Kasumi-1 (cell line): Measurements from ENCODE around the gene FAM20C.
"Not testable (repeated sequence)": the region's sequence is repeated elsewhere in the genome, so short reads cannot be mapped to it uniquely, and the experiment has no call there.

Experiments used
- DNase-seq, 2 experiments: peaks; one replicate each; lab custom pipeline; 2025; lab: John Stamatoyannopoulos, UW

FAM20C gene

GRCh38 chr7:242826-243579, 50.6 kb downstream of the FAM20C start:
- DNase-seq = not testable (repeated sequence)

DNA sequence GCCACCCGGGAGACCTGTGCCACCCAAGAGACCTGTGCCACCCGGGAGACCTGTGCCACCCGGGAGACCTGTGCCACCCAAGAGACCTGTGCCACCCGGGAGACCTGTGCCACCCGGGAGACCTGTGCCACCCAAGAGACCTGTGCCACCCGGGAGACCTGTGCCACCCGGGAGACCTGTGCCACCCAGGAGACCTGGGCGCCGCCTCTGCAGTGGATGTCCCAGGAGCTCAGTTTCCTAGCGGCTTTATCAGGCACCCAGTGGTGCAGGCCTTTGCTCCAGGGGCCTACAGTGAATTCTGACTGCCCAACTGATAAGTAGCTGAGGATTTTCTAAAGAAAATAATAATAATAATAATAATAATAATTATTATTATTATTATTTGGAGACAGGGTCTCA, 51.2 kb downstream of the FAM20C start:
- not testable (repeated sequence) for DNase-seq

DNA sequence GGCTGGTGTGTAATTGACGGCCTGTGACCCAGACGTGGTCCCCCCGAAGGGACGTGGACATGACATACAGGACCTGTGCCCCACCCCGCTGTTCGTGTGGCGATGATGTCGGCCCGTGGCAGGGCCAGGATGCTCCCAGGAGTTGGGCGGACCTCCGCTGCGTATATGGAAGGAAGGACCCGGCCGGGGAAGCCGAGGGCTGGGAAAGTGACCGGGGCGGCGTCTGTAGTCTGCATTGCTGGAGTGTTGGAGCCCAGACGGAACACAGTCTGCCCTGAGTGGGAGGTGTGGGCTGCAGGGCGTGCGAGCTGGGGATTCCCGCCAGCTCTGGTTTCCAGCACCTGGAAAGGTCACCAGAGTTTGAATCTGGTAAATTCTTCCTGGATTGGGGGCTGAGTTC, 52.6 kb downstream of the FAM20C start:
- no peak for DNase-seq

DNA sequence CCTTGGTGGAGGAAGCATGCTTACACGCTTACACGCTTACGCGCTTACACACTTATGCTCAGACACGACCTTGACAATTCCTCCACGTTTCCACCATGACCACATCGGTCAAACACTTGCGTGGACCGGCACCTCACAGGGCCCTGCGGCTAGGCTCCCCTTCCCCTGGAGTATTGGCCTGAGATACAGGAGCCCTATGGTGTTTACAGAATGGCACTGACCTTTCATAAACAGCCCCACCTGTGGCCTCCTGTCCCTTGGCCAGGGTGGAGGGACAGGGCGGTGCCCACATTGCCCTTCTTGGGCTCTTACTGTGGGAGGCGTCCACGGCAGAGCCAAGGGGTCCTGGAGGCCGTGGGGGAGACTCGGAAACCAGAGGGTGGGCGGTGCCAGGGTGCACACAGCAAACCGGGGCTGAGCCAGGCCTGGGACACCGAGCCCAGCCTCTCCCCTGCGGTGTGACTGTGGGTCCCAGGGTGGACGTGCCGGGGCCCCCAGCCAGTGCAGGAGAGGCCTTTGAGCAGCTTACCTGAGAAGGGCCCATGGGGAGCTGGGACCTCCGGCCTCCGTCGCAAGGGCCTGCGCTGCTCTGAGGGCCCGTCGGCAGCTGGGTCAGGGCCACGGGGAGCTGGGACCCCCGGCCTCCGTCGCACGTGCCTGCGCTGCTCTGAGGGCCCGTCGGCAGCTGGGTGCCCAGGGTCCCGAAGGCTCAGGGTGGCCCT, 53.4 kb downstream of the FAM20C start:
- DNase-seq = no peak

DNA sequence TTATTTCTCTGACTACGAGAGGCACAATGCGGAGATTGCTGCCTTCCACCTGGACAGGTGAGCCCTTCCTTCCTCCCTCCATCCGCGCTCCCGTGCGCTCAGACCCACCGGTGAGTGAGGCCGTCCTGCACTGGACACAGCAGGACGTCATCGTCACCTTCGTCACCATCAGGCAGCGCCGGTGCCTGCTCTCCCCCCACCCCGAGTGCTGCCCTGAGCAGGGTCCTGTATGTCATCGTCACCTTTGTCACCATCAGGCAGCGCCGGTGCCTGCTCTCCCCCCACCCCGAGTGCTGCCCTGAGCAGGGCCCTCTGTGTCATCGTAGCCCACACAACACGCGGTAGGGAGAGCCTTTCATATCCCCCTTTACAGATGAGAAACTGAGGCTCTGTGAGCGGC, 54.1 kb downstream of the FAM20C start:
- DNase-seq = no peak

- DNase-seq = no peak
Measured at GRCh38 chr7:247181-247580, 54.8 kb downstream of the FAM20C start.

- DNase-seq = no peak
Measured at GRCh38 chr7:247636-248035, 55.3 kb downstream of the FAM20C start.

DNA sequence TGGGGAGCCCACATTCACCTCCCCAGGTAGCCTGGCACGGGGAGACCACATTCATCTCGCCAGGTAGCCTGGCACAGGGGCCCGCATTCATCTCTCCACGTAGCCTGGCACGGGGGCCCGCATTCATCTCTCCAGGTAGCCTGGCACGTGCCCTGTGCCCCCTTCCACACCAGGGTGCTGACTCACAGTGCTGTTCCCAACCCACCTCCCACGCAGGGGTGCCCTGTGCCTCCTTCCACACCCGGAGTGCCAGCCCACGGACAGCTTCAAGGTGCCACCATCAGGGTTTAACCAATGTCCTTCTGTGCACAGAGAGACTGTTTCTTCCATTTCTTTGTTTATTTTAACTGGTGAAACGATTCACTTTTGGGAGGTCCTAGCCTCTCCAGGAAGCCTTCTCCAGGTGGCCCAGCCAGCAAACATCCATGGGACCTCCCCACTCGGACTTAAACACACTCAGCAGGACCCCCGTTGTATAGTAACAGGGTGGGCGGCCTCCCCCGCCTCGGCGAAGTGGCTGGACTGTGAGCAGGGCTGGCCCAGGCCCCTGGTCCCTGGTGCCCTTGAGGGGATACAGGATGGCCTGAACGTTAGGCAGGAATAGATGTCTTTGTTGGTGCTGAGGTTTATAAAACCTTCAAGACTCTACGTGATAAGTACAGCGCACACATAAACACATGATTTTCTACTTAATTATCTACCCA, 56.5 kb downstream of the FAM20C start:
- DNase-seq = no peak

GRCh38 chr7:249989-250388, 57.6 kb downstream of the FAM20C start:
- DNase-seq = no peak

DNA sequence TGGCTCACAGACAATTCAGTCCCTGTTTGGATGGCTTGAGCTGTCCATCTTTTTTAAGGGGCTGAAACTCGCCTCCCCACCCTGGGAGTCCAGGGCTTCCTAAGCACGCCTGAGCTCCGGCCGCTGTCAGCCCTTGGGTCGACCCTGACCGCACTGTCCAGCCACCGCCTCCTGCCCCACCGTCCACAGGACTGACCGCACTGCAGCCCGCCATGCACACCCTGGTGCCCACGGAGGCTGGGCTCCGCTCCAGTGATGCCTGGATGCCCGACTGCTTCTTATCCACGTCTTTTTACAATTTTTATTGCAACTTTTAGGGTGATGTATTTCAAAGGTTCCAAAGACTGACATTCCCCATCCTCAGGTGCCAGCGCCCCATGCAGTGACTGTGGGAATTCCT, 58.2 kb downstream of the FAM20C start:
- no peak for DNase-seq

DNA sequence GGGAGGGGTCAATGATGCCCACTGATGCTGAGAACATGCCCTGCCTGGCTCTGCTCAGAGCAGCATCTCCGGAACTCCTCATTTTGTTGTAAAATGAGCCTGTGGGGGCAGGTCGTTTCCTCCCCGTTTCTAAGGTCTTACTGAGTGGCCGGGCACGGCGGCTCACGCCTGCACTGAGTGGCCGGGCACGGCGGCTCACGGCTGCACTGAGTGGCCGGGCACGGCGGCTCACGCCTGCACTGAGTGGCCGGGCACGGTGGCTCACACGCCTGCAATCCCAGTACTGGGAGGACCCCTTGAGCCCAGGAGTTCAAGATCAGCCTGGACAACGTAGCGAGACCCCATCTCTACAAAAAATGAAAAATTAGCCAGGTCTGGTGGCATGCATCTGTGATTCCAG, 58.6 kb downstream of the FAM20C start:
- DNase-seq = no peak

- no peak for DNase-seq
Measured at GRCh38 chr7:251446-252175, 59.2 kb downstream of the FAM20C start.

- DNase-seq = no peak
Measured at GRCh38 chr7:252216-252965, 60.0 kb downstream of the FAM20C start.

GRCh38 chr7:252981-253380, 60.6 kb downstream of the FAM20C start:
- DNase-seq = no peak

DNA sequence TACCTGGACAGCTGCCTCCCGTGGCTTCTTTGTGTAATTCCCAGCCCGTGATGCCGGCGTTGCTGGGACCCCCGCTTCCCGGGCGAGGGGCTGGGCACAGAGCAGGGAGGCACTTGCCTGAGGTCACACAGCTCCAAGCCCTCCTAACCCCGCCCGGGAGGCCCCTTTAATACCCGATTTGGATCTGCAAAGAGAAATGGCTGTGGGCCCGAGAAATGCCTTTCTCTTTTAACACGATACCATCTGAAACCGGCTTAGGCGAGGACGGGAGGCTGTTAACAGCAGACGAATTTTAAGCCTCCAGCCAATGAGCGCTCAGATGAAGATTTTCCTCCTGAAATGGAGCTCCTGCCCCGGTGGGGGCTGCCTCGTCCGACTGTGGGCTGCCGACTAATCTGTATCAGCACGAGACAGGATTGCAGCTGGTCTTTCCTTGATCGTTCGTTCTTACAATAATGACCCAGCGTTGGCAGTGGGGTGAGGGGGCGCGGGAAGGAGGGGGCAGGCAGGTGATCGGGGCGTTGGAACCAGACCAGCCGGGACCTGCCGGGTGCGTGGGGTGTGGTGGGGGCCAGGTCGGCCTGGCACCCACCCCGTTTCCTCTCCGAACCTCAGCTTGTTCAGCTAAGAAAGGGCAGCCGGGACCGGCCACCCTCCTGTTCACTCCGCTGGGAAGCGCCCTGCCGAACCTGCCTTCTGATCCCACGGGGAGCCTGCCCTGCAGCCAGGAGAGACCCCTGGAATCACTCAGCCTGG, 61.4 kb downstream of the FAM20C start:
- DNase-seq = no peak

DNA sequence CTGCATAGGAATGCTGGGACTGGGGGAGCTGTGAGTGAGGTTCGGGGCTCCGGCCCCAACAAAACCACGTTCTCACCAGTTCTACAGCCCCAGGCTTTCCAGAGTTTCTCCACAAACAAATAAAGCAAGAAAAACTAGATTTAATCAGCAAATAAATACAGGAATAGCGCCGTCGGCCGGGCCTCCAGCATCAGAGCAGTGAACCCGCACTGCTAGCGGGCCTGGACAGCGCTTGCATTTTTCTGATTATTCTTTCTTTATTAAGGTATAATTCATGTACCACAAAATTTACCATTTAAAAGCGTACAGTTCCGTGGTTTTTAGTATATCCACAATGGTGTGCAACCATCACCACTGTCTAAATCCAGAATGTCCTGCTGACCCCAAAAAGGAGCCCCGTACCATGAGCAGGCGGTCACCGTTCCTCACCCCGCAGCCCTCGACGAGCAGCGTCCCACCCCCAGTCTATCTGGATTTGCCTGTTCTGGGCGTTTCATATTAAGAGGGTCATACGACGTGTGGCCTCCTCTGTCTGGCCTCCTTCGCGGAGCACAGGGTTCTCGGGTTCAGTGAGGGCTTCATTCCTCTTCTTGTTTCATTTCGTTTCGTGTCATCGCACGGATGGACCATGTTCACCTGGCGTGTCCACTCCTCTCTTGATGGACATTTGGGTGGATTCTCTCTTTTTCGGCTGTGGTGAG, 62.1 kb downstream of the FAM20C start:
- DNase-seq = no peak

DNA sequence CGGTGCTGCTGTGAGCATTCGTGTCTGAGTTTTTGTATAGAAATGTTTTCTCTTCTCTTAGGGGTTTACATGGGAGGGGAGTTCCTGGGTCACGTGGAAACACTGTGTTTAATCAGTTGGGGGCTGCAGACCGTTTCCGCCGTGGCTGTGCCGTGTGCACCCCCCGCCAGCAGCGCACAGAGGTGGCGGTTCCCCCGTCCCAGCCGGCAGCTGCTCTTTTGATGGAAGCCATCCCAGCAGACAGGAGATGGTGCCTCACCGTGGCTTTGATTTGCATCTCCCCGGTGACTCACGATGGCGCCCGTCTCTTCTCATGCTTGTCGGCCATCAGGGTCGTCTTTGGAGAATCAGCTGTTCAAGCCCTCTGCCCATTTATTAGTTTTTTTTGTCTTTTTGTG, 62.7 kb downstream of the FAM20C start:
- DNase-seq = no peak

DNA sequence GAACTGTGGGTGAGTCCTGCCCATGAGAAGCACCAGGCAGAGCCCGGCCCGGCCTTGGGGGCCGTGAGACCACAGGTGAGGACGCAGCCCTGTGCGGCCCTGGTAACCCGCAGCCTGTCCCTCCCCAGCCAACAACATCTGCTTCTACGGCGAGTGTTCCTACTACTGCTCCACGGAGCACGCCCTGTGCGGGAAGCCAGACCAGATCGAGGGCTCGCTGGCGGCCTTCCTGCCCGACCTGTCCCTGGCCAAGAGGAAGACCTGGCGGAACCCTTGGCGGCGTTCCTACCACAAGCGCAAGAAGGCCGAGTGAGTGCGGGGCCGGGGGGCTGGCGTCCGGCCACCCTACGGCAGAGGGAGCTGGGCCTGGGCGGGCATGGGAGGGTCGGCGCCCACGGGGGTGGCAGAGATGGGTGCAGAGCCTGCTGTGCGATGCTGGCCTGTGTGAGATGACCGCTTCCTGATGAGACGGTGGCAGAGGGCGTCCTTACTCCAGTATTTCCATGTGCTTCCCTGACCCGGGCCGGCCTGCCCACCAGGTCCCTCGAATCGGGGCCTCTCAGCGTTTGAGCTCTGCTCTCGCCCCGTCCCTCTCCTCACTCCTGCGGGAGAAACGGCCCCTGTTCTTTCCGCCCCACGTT, 63.5 kb downstream of the FAM20C start:
- DNase-seq = no peak

DNA sequence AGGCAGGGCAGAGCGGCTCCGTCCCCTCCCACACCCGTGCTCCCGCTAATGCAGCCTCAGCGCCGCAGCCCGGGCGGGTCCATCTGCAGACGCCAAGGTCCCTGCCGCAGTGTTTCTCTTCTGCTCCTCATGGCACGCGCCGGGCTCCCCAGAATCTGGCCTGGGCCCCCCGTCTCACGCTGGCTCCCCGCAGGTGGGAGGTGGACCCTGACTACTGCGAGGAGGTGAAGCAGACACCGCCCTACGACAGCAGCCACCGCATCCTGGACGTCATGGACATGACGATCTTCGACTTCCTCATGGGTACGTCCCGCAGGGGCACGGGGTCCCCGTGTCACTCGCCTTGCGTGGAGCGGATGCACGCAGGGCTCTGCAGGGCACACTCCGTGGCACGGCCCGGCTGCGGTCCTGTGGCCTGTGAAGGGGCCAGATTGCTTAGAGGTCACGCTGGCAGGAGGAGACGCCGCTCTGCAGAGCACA, 64.1 kb downstream of the FAM20C start:
- DNase-seq = no peak
